Measurements from ENCODE around the gene UBE3C.

GRCh38 chr7:157276091-157276561 is 137.4 kb downstream of the UBE3C start:
- TF ChIP-seq TEAD4 (IDR thresholded peaks at IDR 0.05) (no peak), EGR1 (IDR thresholded peaks at IDR 0.05) (no peak), NFIC (IDR thresholded peaks at IDR 0.05) (no peak)

All from Ishikawa (cell line).